Kidney (tissue), 14 donors: Measurements from ENCODE around the gene SETX. TPM values are rescaled to one million over a fixed set of nuclear protein-coding genes. Genes with fewer than 3 reads are reported as not detected.

Experiments
- DNase-seq, 5 donors: peaks; one replicate each; pipeline ENCODE4 v3.0.0-alpha.2; 2013 to 2020
- FAIRE-seq: peaks from 2 replicates; lab custom pipeline; 2012; peaks lifted over from hg19 to GRCh38; lab: Jason Lieb, UNC
- H3K27ac ChIP-seq, 2 donors: one replicate each; pipeline ENCODE4 v1.7.0; 2013; ENCODE audit warnings: low read depth in 2 of 2, low read length in 2 of 2, inconsistent platforms in 1 of 2
- H3K27me3 ChIP-seq: one replicate; pipeline ENCODE4 v1.7.1; 2013; ENCODE audit warnings: low read length, inconsistent platforms; ENCODE audit not compliant: control insufficient read depth, insufficient read depth
- H3K36me3 ChIP-seq, 3 donors: one replicate each; pipeline versions ENCODE4 v1.7.0 to v1.7.1; 2013; ENCODE audit warnings: low read length in 3 of 3, control low read depth in 1 of 3, inconsistent platforms in 1 of 3; ENCODE audit not compliant: insufficient read depth in 3 of 3, control insufficient read depth in 2 of 3
- H3K4me1 ChIP-seq, 3 donors: one replicate each; pipeline versions ENCODE4 v1.7.0 to v1.7.1; 2013; ENCODE audit warnings: low read length in 3 of 3, inconsistent platforms in 1 of 3, low read depth in 1 of 3; ENCODE audit not compliant: control insufficient read depth in 2 of 3, insufficient read depth in 2 of 3
- H3K4me3 ChIP-seq, 3 donors: one replicate each; pipeline versions ENCODE4 v1.7.0 to v1.8.1; 2013; ENCODE audit warnings: low read length in 3 of 3, control low read depth in 1 of 3, inconsistent platforms in 1 of 3
- H3K9ac ChIP-seq, 3 donors: one replicate each; pipeline versions ENCODE4 v1.7.0 to v1.7.1; 2013; ENCODE audit warnings: low read length in 3 of 3, control low read depth in 1 of 3, inconsistent platforms in 1 of 3
- H3K9me3 ChIP-seq, 3 donors: one replicate each; pipeline versions ENCODE4 v1.7.0 to v1.7.1; 2013; ENCODE audit warnings: low read length in 3 of 3, control low read depth in 1 of 3, inconsistent platforms in 1 of 3; ENCODE audit not compliant: control insufficient read depth in 2 of 3, insufficient read depth in 1 of 3
- intact Hi-C: fragments of 100-400 bp; cut with DNase I; formaldehyde crosslinking; loops from one replicate; pipeline ENCODE4 v1.11.1; 2022
- polyA plus RNA-seq: library from polyadenylated mRNA; stranded (reverse); fragments of 350-450 nt; fragmentation: Illumina TruSeq; extraction: RNeasy Lipid Tissue Mini Kit (QIAGEN cat#74804); gene quantifications from one replicate; pipeline ENCODE4 v1.2.3, GENCODE V29; 2014; ENCODE audit warnings: low read depth, low replicate concordance; ENCODE audit not compliant: insufficient read depth
- total RNA-seq: library from RNA; stranded (reverse); fragmentation: NEBNext Ultra II Directional; extraction: Animal tissue kit (Norgen Biotek cat#: 25700); gene quantifications from one replicate; pipeline ENCODE4 v1.2.1, GENCODE V29; 2021
- TF ChIP-seq, protein P1 (sequence below): IDR thresholded peaks from 3 replicates; pipeline ENCODE4 v1.5.1; 2012; ENCODE audit warnings: mild to moderate bottlenecking, moderate library complexity, borderline replicate concordance; ENCODE audit not compliant: insufficient read depth; ENCODE audit errors: extremely low read depth
- donor health status: control.
- donor health status: control.
- donor health status: control.
- donor health status: control.
- donor health status: control.
- donor health status: DM: yes; HTN: yes; CAD: no.
- donor health status: Normal renal cell carcinoma (clear cell type).

The SETX gene
- total and polyA plus RNA-seq, 2 donors from 2014 or later: 16.1 to 56.8 TPM

DNA sequence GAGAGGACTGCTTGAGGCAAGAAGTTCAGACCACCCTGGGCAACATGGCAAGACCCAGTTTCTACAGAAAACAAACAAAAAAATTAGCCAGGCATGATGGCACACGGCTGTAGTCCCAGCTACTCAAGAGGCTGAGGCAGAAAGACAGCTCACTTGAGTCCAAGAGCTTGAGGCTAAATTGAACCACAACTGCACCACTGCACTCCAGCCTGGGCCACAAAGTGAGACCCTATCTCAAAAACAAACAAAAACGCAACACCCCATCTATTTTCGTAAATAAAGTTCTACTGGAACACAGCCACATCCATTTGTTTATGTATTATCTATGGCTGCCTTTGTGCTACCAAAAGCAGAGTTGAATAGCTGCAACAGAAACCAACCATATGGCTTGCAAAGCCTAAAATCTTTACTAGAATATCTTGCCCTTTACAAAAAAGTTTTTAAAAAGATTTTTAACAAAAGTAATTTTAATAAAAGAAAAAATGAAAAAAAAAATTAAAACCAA lies 67.5 kb downstream of the SETX start:
- no peak for FAIRE-seq
- intact Hi-C loops: no loop called here

GRCh38 chr9:132283863-132284262 lies 70.9 kb downstream of the SETX start:
- Histone ChIP-seq H3K4me3 (no peak overlapping the region), H3K27ac (no peak overlapping the region), H3K27me3 (no peaks in the 10 kb centered on the region), H3K9me3 (no peaks in the 10 kb centered on the region), H3K36me3 (peaks cover 9 to 53% (median 48%) of the 10 kb centered on the region in 3 donors), H3K9ac (no peak overlapping the region), H3K4me1 (no peaks in the 10 kb centered on the region)
- intact Hi-C loops: no loop called here
- FAIRE-seq (no peak), DNase-seq (no peak)
- TF ChIP-seq, protein P1, sequence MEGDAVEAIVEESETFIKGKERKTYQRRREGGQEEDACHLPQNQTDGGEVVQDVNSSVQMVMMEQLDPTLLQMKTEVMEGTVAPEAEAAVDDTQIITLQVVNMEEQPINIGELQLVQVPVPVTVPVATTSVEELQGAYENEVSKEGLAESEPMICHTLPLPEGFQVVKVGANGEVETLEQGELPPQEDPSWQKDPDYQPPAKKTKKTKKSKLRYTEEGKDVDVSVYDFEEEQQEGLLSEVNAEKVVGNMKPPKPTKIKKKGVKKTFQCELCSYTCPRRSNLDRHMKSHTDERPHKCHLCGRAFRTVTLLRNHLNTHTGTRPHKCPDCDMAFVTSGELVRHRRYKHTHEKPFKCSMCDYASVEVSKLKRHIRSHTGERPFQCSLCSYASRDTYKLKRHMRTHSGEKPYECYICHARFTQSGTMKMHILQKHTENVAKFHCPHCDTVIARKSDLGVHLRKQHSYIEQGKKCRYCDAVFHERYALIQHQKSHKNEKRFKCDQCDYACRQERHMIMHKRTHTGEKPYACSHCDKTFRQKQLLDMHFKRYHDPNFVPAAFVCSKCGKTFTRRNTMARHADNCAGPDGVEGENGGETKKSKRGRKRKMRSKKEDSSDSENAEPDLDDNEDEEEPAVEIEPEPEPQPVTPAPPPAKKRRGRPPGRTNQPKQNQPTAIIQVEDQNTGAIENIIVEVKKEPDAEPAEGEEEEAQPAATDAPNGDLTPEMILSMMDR: no peak

More for the DNA sequence above, 67.5 kb downstream of the SETX start:
- Histone ChIP-seq H3K9ac (no peak overlapping the region), H3K9me3 (no peaks in the 10 kb centered on the region), H3K36me3 (peaks cover 4 to 45% (median 33%) of the 10 kb centered on the region in 3 donors), H3K4me3 (no peak overlapping the region), H3K27me3 (no peaks in the 10 kb centered on the region), H3K4me1 (no peaks in the 10 kb centered on the region), H3K27ac (no peak overlapping the region)
- TF ChIP-seq, protein P1: no peak
- no peak for DNase-seq

DNA sequence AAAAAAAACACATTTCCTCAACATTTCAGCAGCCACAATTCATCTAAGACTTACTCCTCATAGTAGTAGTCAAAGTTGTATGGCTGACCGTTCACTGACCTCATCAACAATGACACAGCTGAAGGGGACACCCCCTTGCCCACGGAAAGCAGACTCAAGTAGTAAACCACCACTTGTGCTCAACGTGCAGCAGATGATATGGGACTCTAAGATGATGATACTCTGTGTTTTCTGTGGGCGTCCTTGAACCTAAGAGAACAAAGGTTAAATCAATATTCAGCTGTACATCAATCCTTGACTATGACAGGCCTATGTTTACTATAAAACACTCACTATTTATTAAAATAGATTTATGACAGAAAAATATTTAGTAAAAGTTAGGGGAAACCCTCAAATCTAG lies 71.6 kb downstream of the SETX start:
- Histone ChIP-seq H3K4me1 (no peaks in the 10 kb centered on the region), H3K27me3 (no peaks in the 10 kb centered on the region), H3K9me3 (no peaks in the 10 kb centered on the region), H3K4me3 (no peak overlapping the region), H3K9ac (no peak overlapping the region), H3K36me3 (peaks cover 9 to 58% (median 49%) of the 10 kb centered on the region in 3 donors), H3K27ac (no peak overlapping the region)
- intact Hi-C loops: no loop called here
- DNase-seq: no peak
- TF ChIP-seq, protein P1: no peak
- no peak for FAIRE-seq

- intact Hi-C loops: no loop called here
- peaks cover 21 to 58% (median 48%) of the 10 kb centered on the region in 3 donors for H3K36me3 ChIP-seq
Observed at GRCh38 chr9:132274861-132275260, 79.9 kb downstream of the SETX start.

More at GRCh38 chr9:132274861-132275260, 79.9 kb downstream of the SETX start:
- Histone ChIP-seq H3K9me3 (no peaks in the 10 kb centered on the region), H3K4me1 (no peaks in the 10 kb centered on the region), H3K27ac (no peak overlapping the region), H3K9ac (no peak overlapping the region), H3K27me3 (no peaks in the 10 kb centered on the region), H3K4me3 (no peak overlapping the region)
- DNase-seq (no peak), FAIRE-seq (no peak)
- TF ChIP-seq, protein P1: no peak
